DOHH2 (cell line): ENCODE results near the gene NBEAL2.

ENCODE experiments used
- H3F3A ChIP-seq: fragments of 200-600 bp; sonication (generic), shearing (Covaris generic); 2 replicates; pipeline ENCODE4 v1.6.0; 2016; ENCODE audit warnings: antibody characterized with exemption, mild to moderate bottlenecking; ENCODE audit not compliant: control insufficient read depth, insufficient read depth
- H3K27ac ChIP-seq: fragments of 200-600 bp; sonication (generic); 2 replicates; pipeline ENCODE4 v1.5.1; 2014; ENCODE audit warnings: low read depth, mild to moderate bottlenecking, low read length, moderate library complexity
- H3K27me3 ChIP-seq: fragments of 200-600 bp; sonication (generic); 2 replicates; pipeline ENCODE4 v1.6.1; 2014; ENCODE audit warnings: mild to moderate bottlenecking, low read length, mixed read lengths; ENCODE audit not compliant: control insufficient read depth
- H3K36me3 ChIP-seq: fragments of 200-600 bp; sonication (generic); 2 replicates; pipeline ENCODE4 v1.6.1; 2014; ENCODE audit warnings: mild to moderate bottlenecking, low read length, moderate library complexity, mixed read lengths; ENCODE audit not compliant: control insufficient read depth
- H3K4me1 ChIP-seq: fragments of 200-600 bp; sonication (generic); 2 replicates; pipeline ENCODE4 v1.6.1; 2014; ENCODE audit warnings: mild to moderate bottlenecking, low read length, mixed read lengths; ENCODE audit not compliant: control insufficient read depth
- H3K4me2 ChIP-seq: fragments of 200-600 bp; sonication (generic); 2 replicates; pipeline ENCODE4 v1.6.0; 2014; ENCODE audit warnings: mild to moderate bottlenecking, low read length, moderate library complexity
- H3K4me3 ChIP-seq: fragments of 200-600 bp; sonication (generic); 2 replicates; pipeline ENCODE4 v1.5.1; 2014; ENCODE audit warnings: mild to moderate bottlenecking, low read length, mixed read lengths
- H3K79me2 ChIP-seq: fragments of 200-600 bp; sonication (generic); 2 replicates; pipeline ENCODE4 v1.6.1; 2014; ENCODE audit warnings: mild to moderate bottlenecking, low read length, mixed read lengths; ENCODE audit not compliant: control insufficient read depth
- H3K9me2 ChIP-seq: fragments of 200-600 bp; sonication (generic); replicated peaks from 2 replicates; pipeline ENCODE4 v1.6.1; 2014; ENCODE audit warnings: mild to moderate bottlenecking, low read length, mixed read lengths; ENCODE audit not compliant: control insufficient read depth
- H3K9me3 ChIP-seq: fragments of 200-600 bp; sonication (generic); 2 replicates; pipeline ENCODE4 v1.6.1; 2014; ENCODE audit warnings: antibody characterized with exemption, low read length, mixed read lengths; ENCODE audit not compliant: control insufficient read depth, insufficient read depth
- H4K20me1 ChIP-seq: fragments of 200-600 bp; sonication (generic); 2 replicates; pipeline ENCODE4 v1.6.0; 2014; ENCODE audit warnings: low read depth, mild to moderate bottlenecking, antibody characterized with exemption, low read length, moderate library complexity; ENCODE audit not compliant: control insufficient read depth, insufficient read depth
- CTCF ChIP-seq: fragments of 200-600 bp; sonication (generic); IDR thresholded peaks from one replicate; pipeline ENCODE4 v1.5.1; 2014; ENCODE audit warnings: antibody characterized with exemption, mild to moderate bottlenecking, low read depth, low read length; ENCODE audit not compliant: poor library complexity, severe bottlenecking
- EZH2phosphoT487 ChIP-seq: fragments of 200-600 bp; sonication (generic); IDR thresholded peaks from 2 replicates; pipeline ENCODE4 v1.6.1; 2017; ENCODE audit warnings: borderline replicate concordance, mild to moderate bottlenecking, antibody characterized with exemption, low read length, moderate library complexity, mixed read lengths

Gene NBEAL2

GRCh38 chr3:46990573-46991374 is 11.3 kb downstream of the NBEAL2 start:
- Histone ChIP-seq H3K4me1 (peaks cover 31% of the 10 kb centered on the region), H3K9me2 (no peaks in the 10 kb centered on the region), H3K4me3 (no peak overlapping the region), H3F3A (0 out of 2 replicates have a peak, but pooled peaks cover 2% of the 10 kb centered on the region), H3K79me2 (peaks cover 13% of the 10 kb centered on the region), H3K27ac (no peak overlapping the region), H3K9me3 (no peaks in the 10 kb centered on the region), H3K27me3 (no peaks in the 10 kb centered on the region), H3K36me3 (peaks cover 2% of the 10 kb centered on the region; the same call in 1 of the 2 replicates), H4K20me1 (0 out of 2 replicates have a peak, but pooled peaks cover 7% of the 10 kb centered on the region), H3K4me2 (no peak overlapping the region)
- TF ChIP-seq EZH2phosphoT487 (no peak), CTCF (no peak)

DNA sequence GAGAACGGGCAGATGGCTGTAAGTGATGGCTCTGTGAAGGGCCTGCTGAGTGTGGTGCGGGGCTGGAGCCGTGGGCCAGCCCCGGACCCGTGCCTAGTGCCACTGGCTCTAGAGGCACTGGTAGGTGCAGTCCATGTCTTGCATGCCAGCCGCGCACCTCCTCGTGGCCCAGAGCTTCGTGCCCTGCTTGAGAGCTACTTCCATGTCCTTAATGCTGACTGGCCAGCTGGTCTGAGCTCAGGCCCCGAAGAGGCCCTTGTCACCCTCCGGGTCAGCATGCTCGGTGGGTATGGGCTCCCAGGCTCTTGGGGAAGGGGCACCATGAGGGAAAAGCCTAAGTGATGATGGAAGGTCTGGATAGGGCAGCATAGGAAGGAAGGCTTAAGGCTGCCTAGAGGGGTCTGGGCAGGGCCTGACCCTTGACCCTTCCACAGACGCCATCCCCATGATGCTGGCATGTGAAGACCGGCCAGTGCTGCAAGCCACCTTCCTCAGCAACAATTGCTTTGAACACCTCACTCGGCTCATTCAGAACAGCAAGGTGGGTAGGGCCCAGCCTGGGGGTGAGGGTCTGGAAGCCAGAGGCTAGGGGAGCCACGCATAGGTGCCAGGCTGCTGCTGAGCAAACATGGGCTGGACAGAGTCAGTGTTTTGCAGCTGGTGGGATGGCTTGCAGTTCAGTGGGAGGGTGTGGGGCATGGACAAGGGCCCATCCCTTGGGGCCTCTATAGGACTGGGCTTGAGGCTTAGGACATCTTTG is 12.1 kb downstream of the NBEAL2 start:
- 0 out of 2 replicates have a peak, but pooled peaks cover 4% of the 10 kb centered on the region for H4K20me1 ChIP-seq
- H3K9me3 ChIP-seq: no peaks in the 10 kb centered on the region
- H3K36me3 ChIP-seq: no peaks in the 10 kb centered on the region; the same call in 1 of the 2 replicates
- no peaks in the 10 kb centered on the region for H3K9me2 ChIP-seq
- H3K27me3 ChIP-seq: no peaks in the 10 kb centered on the region
- peaks cover 23% of the 10 kb centered on the region for H3K4me1 ChIP-seq
- H3K27ac ChIP-seq: no peak overlapping the region
- H3K79me2 ChIP-seq: peaks cover 5% of the 10 kb centered on the region
- H3K4me3 ChIP-seq: no peak overlapping the region
- TF ChIP-seq EZH2phosphoT487: no peak
- no peak for TF ChIP-seq CTCF
- H3F3A ChIP-seq: 0 out of 2 replicates have a peak, but pooled peaks cover 2% of the 10 kb centered on the region
- H3K4me2 ChIP-seq: no peak overlapping the region

DNA sequence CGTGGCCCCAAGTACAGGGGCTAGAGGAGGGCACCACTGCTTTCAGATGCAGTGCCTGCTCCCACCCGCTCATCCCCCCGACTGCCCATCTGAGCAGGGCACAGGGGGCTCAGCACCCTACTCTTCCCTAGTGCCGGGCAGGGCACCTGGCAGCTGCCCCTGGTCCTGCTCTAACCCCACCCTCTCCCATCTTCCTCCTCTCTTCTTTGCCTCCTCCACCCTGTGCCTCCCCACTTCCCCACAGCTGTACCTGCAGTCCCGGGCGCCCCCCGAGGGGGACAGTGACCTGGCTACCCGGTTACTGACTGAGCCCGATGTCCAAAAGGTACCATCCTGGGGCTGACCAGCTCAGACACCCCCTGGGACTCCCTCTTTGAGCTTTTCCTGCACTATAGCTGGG is 12.8 kb downstream of the NBEAL2 start:
- Histone ChIP-seq H3F3A (0 out of 2 replicates have a peak, but pooled peaks cover 2% of the 10 kb centered on the region), H3K4me3 (no peak overlapping the region), H3K4me1 (peaks cover 16% of the 10 kb centered on the region), H4K20me1 (0 out of 2 replicates have a peak, but pooled peaks cover 4% of the 10 kb centered on the region), H3K27me3 (no peaks in the 10 kb centered on the region), H3K9me3 (no peaks in the 10 kb centered on the region), H3K27ac (no peak overlapping the region), H3K79me2 (no peaks in the 10 kb centered on the region; the same call in 1 of the 2 replicates), H3K36me3 (no peaks in the 10 kb centered on the region; the same call in 1 of the 2 replicates), H3K9me2 (no peaks in the 10 kb centered on the region), H3K4me2 (no peak overlapping the region)
- no peak for TF ChIP-seq EZH2phosphoT487
- no peak for TF ChIP-seq CTCF
